ENCODE results near the gene CAPN8. TPM values are rescaled to one million over a fixed set of nuclear protein-coding genes. Genes with fewer than 3 reads are reported as not detected.

CAPN8 gene
- total RNA-seq, 2 experiments from 2014 or later: not detected

DNA sequence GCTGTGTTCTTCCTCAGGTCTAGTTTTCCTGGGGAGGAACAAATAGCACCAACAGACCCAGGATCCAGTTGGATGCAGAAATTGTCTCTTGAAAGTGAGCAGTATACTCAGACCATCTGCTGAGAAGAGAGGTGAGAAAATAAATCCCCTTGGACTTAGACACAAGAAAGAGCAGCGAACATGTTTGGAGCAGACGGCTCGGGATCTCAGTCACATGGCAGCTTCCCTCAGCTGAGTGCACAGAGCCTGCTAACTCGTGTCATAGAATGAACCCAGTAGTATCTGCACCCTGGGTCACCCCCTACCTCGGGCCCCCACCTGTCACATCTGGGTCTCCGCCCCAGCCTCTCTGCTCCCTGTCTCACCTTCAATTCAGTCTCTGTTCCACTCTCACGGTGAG is 156.7 kb downstream of the CAPN8 start:
- intact Hi-C loops (cut with micrococcal nuclease): no loop called here
- H3K4me1 Mint-ChIP-seq (ENCODE audit: low read depth): no peaks in the 10 kb centered on the region
- H3K36me3 Mint-ChIP-seq (ENCODE audit: low read depth): no peaks in the 10 kb centered on the region
- H3K27me3 Mint-ChIP-seq: no peaks in the 10 kb centered on the region
- H3K4me3 Mint-ChIP-seq: no peak overlapping the region
- DNase-seq (no peak), ATAC-seq (no peak)
- peaks cover 2% of the 10 kb centered on the region for H3K9me3 Mint-ChIP-seq
- no peak overlapping the region for H3K27ac Mint-ChIP-seq
- ChIA-PET POLR2A (no interaction called here), CTCF (interaction anchor here (1.5 kb wide), 1 partner anchor 22 kb away, joined by 4 read pairs; no protein-coding TSS in a partner anchor)
- TF ChIP-seq, protein P1, sequence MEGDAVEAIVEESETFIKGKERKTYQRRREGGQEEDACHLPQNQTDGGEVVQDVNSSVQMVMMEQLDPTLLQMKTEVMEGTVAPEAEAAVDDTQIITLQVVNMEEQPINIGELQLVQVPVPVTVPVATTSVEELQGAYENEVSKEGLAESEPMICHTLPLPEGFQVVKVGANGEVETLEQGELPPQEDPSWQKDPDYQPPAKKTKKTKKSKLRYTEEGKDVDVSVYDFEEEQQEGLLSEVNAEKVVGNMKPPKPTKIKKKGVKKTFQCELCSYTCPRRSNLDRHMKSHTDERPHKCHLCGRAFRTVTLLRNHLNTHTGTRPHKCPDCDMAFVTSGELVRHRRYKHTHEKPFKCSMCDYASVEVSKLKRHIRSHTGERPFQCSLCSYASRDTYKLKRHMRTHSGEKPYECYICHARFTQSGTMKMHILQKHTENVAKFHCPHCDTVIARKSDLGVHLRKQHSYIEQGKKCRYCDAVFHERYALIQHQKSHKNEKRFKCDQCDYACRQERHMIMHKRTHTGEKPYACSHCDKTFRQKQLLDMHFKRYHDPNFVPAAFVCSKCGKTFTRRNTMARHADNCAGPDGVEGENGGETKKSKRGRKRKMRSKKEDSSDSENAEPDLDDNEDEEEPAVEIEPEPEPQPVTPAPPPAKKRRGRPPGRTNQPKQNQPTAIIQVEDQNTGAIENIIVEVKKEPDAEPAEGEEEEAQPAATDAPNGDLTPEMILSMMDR (IDR thresholded peaks at IDR 0.05): no peak

DNA sequence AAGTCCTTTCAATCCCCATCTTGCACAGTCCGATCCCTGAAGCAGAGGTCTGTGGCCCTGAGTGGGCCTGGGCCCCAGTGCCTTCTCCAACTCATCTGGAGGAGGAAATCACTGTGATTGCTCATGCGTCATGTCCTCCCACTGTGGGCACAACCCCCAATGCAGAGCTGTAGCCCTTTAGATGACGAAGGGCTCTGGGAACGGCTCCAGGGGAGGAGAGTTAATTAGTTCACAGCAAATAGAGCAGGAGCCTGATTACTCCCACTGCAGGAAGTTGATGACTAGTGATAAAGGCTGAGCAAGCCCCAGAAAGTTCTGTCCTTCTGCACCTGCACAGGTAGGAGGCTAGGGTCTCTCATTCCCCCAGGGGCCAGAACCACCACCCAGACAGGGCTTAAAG is 160.8 kb downstream of the CAPN8 start:
- ATAC-seq (no peak), DNase-seq (no peak)
- TF ChIP-seq, protein P1 (IDR thresholded peaks at IDR 0.05): no peak
- H3K27ac Mint-ChIP-seq: no peak overlapping the region
- no peaks in the 10 kb centered on the region for H3K4me1 Mint-ChIP-seq (ENCODE audit: low read depth)
- no peaks in the 10 kb centered on the region for H3K27me3 Mint-ChIP-seq
- no peaks in the 10 kb centered on the region for H3K36me3 Mint-ChIP-seq (ENCODE audit: low read depth)
- POLR2A ChIA-PET: no interaction called here
- H3K4me3 Mint-ChIP-seq: no peak overlapping the region
- no peaks in the 10 kb centered on the region for H3K9me3 Mint-ChIP-seq
- CTCF ChIA-PET: no interaction called here
- intact Hi-C loops (cut with micrococcal nuclease): no loop called here

DNA sequence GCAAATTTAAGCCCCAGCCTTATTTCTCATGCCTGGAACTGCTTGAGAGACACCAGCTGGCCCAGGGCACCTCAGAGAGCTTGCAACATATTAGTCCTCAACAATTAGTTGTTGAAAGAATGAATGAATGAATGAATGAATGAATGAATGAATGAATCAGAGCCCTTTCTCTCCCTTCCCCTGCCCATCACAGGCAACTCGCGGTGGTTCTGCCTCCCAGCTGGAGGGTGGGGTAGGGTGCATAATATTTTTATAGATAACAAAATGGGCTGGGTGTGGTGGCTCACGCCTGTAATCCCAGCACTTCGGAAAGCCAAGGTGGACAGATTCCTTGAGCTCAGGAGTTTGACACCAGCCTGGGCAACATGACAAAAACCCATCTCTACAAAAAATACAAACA is 162.2 kb downstream of the CAPN8 start:
- Mint-ChIP-seq H3K36me3 (ENCODE audit: low read depth) (no peaks in the 10 kb centered on the region), H3K9me3 (no peaks in the 10 kb centered on the region), H3K4me3 (no peak overlapping the region), H3K27me3 (no peaks in the 10 kb centered on the region), H3K4me1 (ENCODE audit: low read depth) (no peaks in the 10 kb centered on the region), H3K27ac (no peak overlapping the region)
- DNase-seq: no peak
- ATAC-seq: no peak
- CTCF ChIA-PET: no interaction called here
- TF ChIP-seq, protein P1 (IDR thresholded peaks at IDR 0.05): no peak
- POLR2A ChIA-PET: interaction anchor here (0.8 kb wide), 1 partner anchor 10 kb away, joined by 3 read pairs; no protein-coding TSS in a partner anchor
- intact Hi-C loops (cut with micrococcal nuclease): no loop called here

DNA sequence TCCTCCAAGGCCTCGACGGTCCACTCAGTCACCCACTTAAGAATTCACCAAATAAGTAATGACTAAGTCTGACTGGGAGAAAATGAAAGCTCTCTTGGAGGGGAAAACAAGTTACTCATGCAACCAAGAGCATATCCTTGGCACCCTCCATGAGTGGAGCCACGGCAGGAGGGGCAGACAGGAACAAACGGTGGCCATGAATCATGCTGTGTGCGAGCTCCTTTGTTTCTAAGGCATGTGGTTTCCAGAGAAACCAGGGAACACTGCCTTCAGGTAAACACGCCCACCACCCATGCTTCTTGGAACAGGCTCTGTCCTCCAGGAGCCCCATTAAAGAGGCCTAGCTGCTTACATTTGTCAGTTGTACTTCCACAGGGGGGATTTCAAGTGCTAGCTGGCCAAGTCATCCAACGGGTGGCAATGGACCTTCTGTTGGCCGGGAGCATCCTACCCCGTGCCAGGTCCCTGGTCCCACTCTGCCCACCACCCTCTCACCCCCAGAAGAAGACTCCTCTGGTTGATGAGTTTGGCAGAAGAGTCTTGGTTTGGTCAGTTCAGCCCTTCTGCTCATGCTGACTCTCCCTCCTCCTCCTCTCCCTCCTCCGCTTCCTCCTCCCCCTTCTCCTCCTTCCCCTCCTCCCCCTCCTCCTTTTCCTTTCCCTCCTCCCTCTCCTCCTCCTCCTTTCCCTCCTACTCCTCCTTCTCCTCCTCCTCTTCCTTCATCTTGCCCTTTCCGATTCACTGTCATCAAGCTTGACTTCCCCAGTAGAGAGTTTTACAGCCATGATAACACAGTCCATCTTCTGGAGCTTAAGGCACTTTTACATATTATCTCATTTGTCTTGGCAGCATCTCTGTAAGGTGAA is 164.7 kb downstream of the CAPN8 start:
- DNase-seq: peak; percentile 11
- ATAC-seq: peak; percentile 30
- Mint-ChIP-seq H3K4me1 (ENCODE audit: low read depth) (no peaks in the 10 kb centered on the region), H3K27me3 (no peaks in the 10 kb centered on the region), H3K4me3 (no peak overlapping the region), H3K36me3 (ENCODE audit: low read depth) (no peaks in the 10 kb centered on the region), H3K27ac (no peak overlapping the region), H3K9me3 (no peaks in the 10 kb centered on the region)
- CTCF ChIA-PET: no interaction called here
- intact Hi-C loops (cut with micrococcal nuclease): no loop called here
- POLR2A ChIA-PET: no interaction called here
- TF ChIP-seq, protein P1 (IDR thresholded peaks at IDR 0.05): no peak

DNA sequence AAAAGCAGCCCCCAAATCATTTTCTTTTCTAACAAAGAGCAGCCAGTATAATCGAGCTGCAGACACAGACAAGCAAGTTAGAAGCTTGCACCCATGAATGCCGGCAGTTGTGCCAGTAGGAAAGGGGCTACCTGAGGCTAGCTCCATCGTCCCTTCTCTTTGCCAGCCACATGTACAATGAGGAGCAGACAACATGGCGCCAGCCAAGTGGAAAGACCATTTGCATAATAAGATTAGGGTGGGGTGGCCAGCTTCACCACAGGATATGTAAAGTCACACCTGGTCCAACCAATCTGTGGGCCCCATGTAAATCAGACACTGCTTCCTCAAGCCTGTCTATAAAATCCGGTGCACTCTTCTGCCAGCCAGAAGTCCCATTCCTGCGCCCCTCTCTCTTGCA is 168.6 kb downstream of the CAPN8 start:
- no peaks in the 10 kb centered on the region for H3K36me3 Mint-ChIP-seq (ENCODE audit: low read depth)
- no peaks in the 10 kb centered on the region for H3K27me3 Mint-ChIP-seq
- no peaks in the 10 kb centered on the region for H3K9me3 Mint-ChIP-seq
- H3K27ac Mint-ChIP-seq: no peak overlapping the region
- ChIA-PET CTCF (no interaction called here), POLR2A (no interaction called here)
- no peak overlapping the region for H3K4me3 Mint-ChIP-seq
- TF ChIP-seq, protein P1 (IDR thresholded peaks at IDR 0.05): no peak
- H3K4me1 Mint-ChIP-seq (ENCODE audit: low read depth): no peaks in the 10 kb centered on the region
- intact Hi-C loops (cut with micrococcal nuclease): no loop called here
- ATAC-seq (no peak), DNase-seq (no peak)
